SK-N-SH (cell line): ENCODE measurements around the gene C17orf67. TPM values are rescaled to one million over a fixed set of nuclear protein-coding genes. Genes with fewer than 3 reads are reported as not detected.

Experiments used
- CTCF ChIA-PET: fragments of 300-600, 350-600 bp; formaldehyde crosslinking; extraction: SDS; loops from one replicate; lab custom pipeline; 2021; lab: Yijun Ruan, JAX
- POLR2A ChIA-PET: fragments of 350-600 bp; sonication (Branson Sonifier 250); formaldehyde crosslinking; extraction: SDS; loops from one replicate; lab custom pipeline; 2020; ENCODE audit warnings: antibody characterized with exemption, inconsistent platforms; lab: Yijun Ruan, JAX
- DNase-seq: peaks from one replicate; pipeline ENCODE4 v3.0.0; 2012
- H2AFZ ChIP-seq: fragments of 200-600 bp; sonication (generic); 2 replicates; pipeline ENCODE4 v1.8.1; 2016; ENCODE audit warnings: antibody characterized with exemption, mild to moderate bottlenecking, low read depth
- H3F3A ChIP-seq: fragments of 200-600 bp; sonication (generic); replicated peaks from 2 replicates; pipeline ENCODE3; 2016; ENCODE audit warnings: antibody characterized with exemption, mild to moderate bottlenecking; ENCODE audit not compliant: insufficient read depth
- H3K27ac ChIP-seq, 2 experiments: fragments of 200-500 bp in 1 of 2; fragments of 200-600 bp in 1 of 2; sonication (Bioruptor generic) in 1 of 2; sonication (generic), shearing (Covaris generic) in 1 of 2; 2 replicates each; pipeline versions ENCODE4 v1.5.1 to v1.6.1; 2014 to 2016; ENCODE audit warnings: low read depth in 2 of 2, inconsistent platforms in 1 of 2, low read length in 1 of 2, mild to moderate bottlenecking in 1 of 2, mixed read lengths in 1 of 2
- H3K27me3 ChIP-seq: fragments of 200-600 bp; sonication (generic), shearing (Covaris generic); 2 replicates; pipeline ENCODE4 v1.6.1; 2016; ENCODE audit warnings: mixed run types; ENCODE audit not compliant: insufficient read depth
- H3K36me3 ChIP-seq, 2 experiments: fragments of 200-500 bp in 1 of 2; fragments of 200-600 bp in 1 of 2; sonication (Bioruptor generic) in 1 of 2; sonication (generic) in 1 of 2; replicated peaks in 1 of 2; 2 replicates each; pipeline versions ENCODE3 to v1.5.1; 2014 to 2016; ENCODE audit warnings: low read length in 1 of 2, mild to moderate bottlenecking in 1 of 2; ENCODE audit not compliant: insufficient read depth in 2 of 2, control insufficient read depth in 1 of 2
- H3K4me1 ChIP-seq, 2 experiments: fragments of 200-500 bp in 1 of 2; fragments of 200-600 bp in 1 of 2; sonication (Bioruptor generic) in 1 of 2; sonication (generic), shearing (Covaris generic) in 1 of 2; 2 replicates each; pipeline versions ENCODE4 v1.5.1 to v1.6.1; 2014 to 2016; ENCODE audit warnings: low read depth in 1 of 2, low read length in 1 of 2, mixed run types in 1 of 2; ENCODE audit not compliant: insufficient read depth in 2 of 2, control insufficient read depth in 1 of 2
- H3K4me2 ChIP-seq: fragments of 200-600 bp; sonication (generic), shearing (Covaris generic); 2 replicates; pipeline ENCODE4 v1.6.1; 2017; ENCODE audit warnings: mixed run types
- H3K4me3 ChIP-seq, 2 experiments: fragments of 200-500 bp in 1 of 2; fragments of 200-600 bp in 1 of 2; sonication (Bioruptor generic) in 1 of 2; sonication (generic), shearing (Covaris generic) in 1 of 2; 2 replicates each; pipeline versions ENCODE4 v1.5.1 to v1.8.1; 2014 to 2016; ENCODE audit warnings: low read depth in 2 of 2, inconsistent platforms in 1 of 2, low read length in 1 of 2, mild to moderate bottlenecking in 1 of 2, mixed read lengths in 1 of 2, moderate library complexity in 1 of 2
- H3K79me2 ChIP-seq: fragments of 200-600 bp; sonication (generic); 2 replicates; pipeline ENCODE4 v1.8.1; 2017; ENCODE audit warnings: mild to moderate bottlenecking; ENCODE audit not compliant: insufficient read depth
- H3K9ac ChIP-seq: fragments of 200-600 bp; sonication (generic); 2 replicates; pipeline ENCODE4 v1.6.1; 2017; ENCODE audit warnings: mixed run types
- H3K9me2 ChIP-seq: fragments of 200-600 bp; sonication (generic); 2 replicates; pipeline ENCODE4 v1.6.1; 2017; ENCODE audit warnings: mixed run types
- H3K9me3 ChIP-seq: fragments of 200-600 bp; sonication (generic); 2 replicates; pipeline ENCODE4 v1.6.1; 2017; ENCODE audit warnings: mixed run types, mild to moderate bottlenecking, moderate library complexity
- H4K20me1 ChIP-seq: fragments of 200-600 bp; sonication (generic); 2 replicates; pipeline ENCODE4 v1.6.1; 2017; ENCODE audit warnings: mild to moderate bottlenecking, mixed run types; ENCODE audit not compliant: insufficient read depth
- ELF1 ChIP-seq: IDR thresholded peaks from 2 replicates; pipeline ENCODE4 v1.4.0; 2012
- EZH2phosphoT487 ChIP-seq: fragments of 200-600 bp; sonication (generic); IDR thresholded peaks from 2 replicates; pipeline ENCODE4 v1.6.1; 2017; ENCODE audit warnings: low read depth, mixed run types, mild to moderate bottlenecking, antibody characterized with exemption, moderate library complexity, borderline replicate concordance
- FOXJ3 ChIP-seq: sonication (generic); formaldehyde crosslinking; IDR thresholded peaks from 2 replicates; pipeline ENCODE4 v1.5.1; 2020; ENCODE audit warnings: mild to moderate bottlenecking, missing genetic modification reagents
- FOXM1 ChIP-seq: IDR thresholded peaks from 2 replicates; pipeline ENCODE4 v1.4.0; 2012; ENCODE audit warnings: low read depth, mild to moderate bottlenecking
- GABPA ChIP-seq: IDR thresholded peaks from 2 replicates; pipeline ENCODE4 v1.4.0; 2012; ENCODE audit warnings: low read depth, mild to moderate bottlenecking
- MAX ChIP-seq: IDR thresholded peaks from 2 replicates; pipeline ENCODE4 v1.4.0; 2012; ENCODE audit warnings: low read depth
- MEF2A ChIP-seq: IDR thresholded peaks from 2 replicates; pipeline ENCODE4 v1.4.0; 2012; ENCODE audit warnings: low read depth, borderline replicate concordance
- NFIC ChIP-seq: IDR thresholded peaks from 2 replicates; pipeline ENCODE4 v1.4.0; 2012; ENCODE audit warnings: borderline replicate concordance
- POLR2AphosphoS5 ChIP-seq: IDR thresholded peaks from 2 replicates; pipeline ENCODE4 v1.6.1; 2012; ENCODE audit warnings: low read depth, low read length
- RCOR1 ChIP-seq: fragments of 150-350 bp; IDR thresholded peaks from 2 replicates; pipeline ENCODE4 v1.6.1; 2017; ENCODE audit warnings: antibody characterized with exemption, low read length
- RXRA ChIP-seq: IDR thresholded peaks from 2 replicates; pipeline ENCODE4 v1.4.0; 2012; ENCODE audit warnings: low read depth, mild to moderate bottlenecking, borderline replicate concordance
- SIN3A ChIP-seq: IDR thresholded peaks from 2 replicates; pipeline ENCODE4 v1.6.1; 2012; ENCODE audit warnings: low read depth, mild to moderate bottlenecking, low read length, moderate library complexity, borderline replicate concordance
- SMC3 ChIP-seq: IDR thresholded peaks from 2 replicates; pipeline ENCODE4 v1.6.1; 2012; ENCODE audit warnings: low read depth, low read length, improper control_type of control experiment
- USF2 ChIP-seq: fragments of 150-350 bp; IDR thresholded peaks from 2 replicates; pipeline ENCODE4 v1.6.1; 2017; ENCODE audit warnings: antibody characterized with exemption, low read length, low read depth, borderline replicate concordance
- YY1 ChIP-seq: IDR thresholded peaks from 2 replicates; pipeline ENCODE4 v1.4.0; 2012; ENCODE audit warnings: low read depth, mild to moderate bottlenecking
- WGBS: methylation state at CpG from one replicate; pipeline ENCODE4 v1.1.6; 2017; ENCODE audit warnings: low lambda C conversion rate; 5-methylcytosine and 5-hydroxymethylcytosine counted together
- polyA plus RNA-seq, 3 experiments: library from polyadenylated mRNA; depleted of rRNA; stranded (reverse); fragments of >200 nt; gene quantifications; 2 replicates each; pipeline ENCODE4 v1.2.3, GENCODE V29; 2012
- TF ChIP-seq, protein P1 (sequence below): IDR thresholded peaks from 2 replicates; pipeline ENCODE4 v1.6.1; 2012; ENCODE audit warnings: mild to moderate bottlenecking, low read depth, low read length, moderate library complexity

C17orf67 gene
- polyA plus RNA-seq, 1 of the 3 experiments (the other 2 are of a cell fraction) = 1.7 TPM

GRCh38 chr17:56765449-56765848 is 68.3 kb downstream of the C17orf67 start:
- WGBS = 66% methylated on average over 4 of the region's 4 CpGs

GRCh38 chr17:56762988-56763387 is 70.7 kb downstream of the C17orf67 start:
- WGBS = 46% methylated on average over 1 of the region's 1 CpG

More at GRCh38 chr17:56765449-56765848, 68.3 kb downstream of the C17orf67 start:
- ChIA-PET POLR2A (no interaction called here), CTCF (interaction anchor here (1.3 to 5.2 kb wide), 4 partner anchors 10 to 175 kb away, joined by 3 to 63 read pairs (median 11); no protein-coding TSS in a partner anchor)
- H3K9me3 ChIP-seq = no peaks in the 10 kb centered on the region
- no peaks in the 10 kb centered on the region; the same call in 1 of the 2 replicates for H3K27me3 ChIP-seq
- no peaks in the 10 kb centered on the region for H3F3A ChIP-seq
- no peaks in the 10 kb centered on the region for H4K20me1 ChIP-seq
- H3K4me3 ChIP-seq = no peak overlapping the region
- DNase-seq = no peak
- H3K9ac ChIP-seq = no peak overlapping the region
- no peak overlapping the region for H3K4me2 ChIP-seq
- H3K4me1 ChIP-seq = no peaks in the 10 kb centered on the region
- no peak overlapping the region for H3K27ac ChIP-seq
- H3K36me3 ChIP-seq = no peaks in the 10 kb centered on the region
- no peaks in the 10 kb centered on the region for H3K9me2 ChIP-seq
- no peaks in the 10 kb centered on the region for H3K79me2 ChIP-seq
- H2AFZ ChIP-seq = no peak overlapping the region
- TF ChIP-seq FOXM1 (no peak), GABPA (no peak), YY1 (no peak), RCOR1 (no peak), MEF2A (no peak), ELF1 (no peak), RXRA (no peak), SMC3 (no peak), POLR2AphosphoS5 (no peak), SIN3A (no peak), MAX (no peak)
- TF ChIP-seq, protein P1, sequence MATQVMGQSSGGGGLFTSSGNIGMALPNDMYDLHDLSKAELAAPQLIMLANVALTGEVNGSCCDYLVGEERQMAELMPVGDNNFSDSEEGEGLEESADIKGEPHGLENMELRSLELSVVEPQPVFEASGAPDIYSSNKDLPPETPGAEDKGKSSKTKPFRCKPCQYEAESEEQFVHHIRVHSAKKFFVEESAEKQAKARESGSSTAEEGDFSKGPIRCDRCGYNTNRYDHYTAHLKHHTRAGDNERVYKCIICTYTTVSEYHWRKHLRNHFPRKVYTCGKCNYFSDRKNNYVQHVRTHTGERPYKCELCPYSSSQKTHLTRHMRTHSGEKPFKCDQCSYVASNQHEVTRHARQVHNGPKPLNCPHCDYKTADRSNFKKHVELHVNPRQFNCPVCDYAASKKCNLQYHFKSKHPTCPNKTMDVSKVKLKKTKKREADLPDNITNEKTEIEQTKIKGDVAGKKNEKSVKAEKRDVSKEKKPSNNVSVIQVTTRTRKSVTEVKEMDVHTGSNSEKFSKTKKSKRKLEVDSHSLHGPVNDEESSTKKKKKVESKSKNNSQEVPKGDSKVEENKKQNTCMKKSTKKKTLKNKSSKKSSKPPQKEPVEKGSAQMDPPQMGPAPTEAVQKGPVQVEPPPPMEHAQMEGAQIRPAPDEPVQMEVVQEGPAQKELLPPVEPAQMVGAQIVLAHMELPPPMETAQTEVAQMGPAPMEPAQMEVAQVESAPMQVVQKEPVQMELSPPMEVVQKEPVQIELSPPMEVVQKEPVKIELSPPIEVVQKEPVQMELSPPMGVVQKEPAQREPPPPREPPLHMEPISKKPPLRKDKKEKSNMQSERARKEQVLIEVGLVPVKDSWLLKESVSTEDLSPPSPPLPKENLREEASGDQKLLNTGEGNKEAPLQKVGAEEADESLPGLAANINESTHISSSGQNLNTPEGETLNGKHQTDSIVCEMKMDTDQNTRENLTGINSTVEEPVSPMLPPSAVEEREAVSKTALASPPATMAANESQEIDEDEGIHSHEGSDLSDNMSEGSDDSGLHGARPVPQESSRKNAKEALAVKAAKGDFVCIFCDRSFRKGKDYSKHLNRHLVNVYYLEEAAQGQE = no peak

More at GRCh38 chr17:56762988-56763387, 70.7 kb downstream of the C17orf67 start:
- Histone ChIP-seq H3K4me3 (no peak overlapping the region), H3K27me3 (no peaks in the 10 kb centered on the region; the same call in 1 of the 2 replicates), H4K20me1 (no peaks in the 10 kb centered on the region), H2AFZ (peak overlapping the region; percentile 59; the same call in 1 of the 2 replicates), H3K36me3 (no peaks in the 10 kb centered on the region), H3K9me3 (no peaks in the 10 kb centered on the region), H3K79me2 (no peaks in the 10 kb centered on the region), H3K9ac (no peak overlapping the region), H3K27ac (no peak overlapping the region), H3F3A (no peaks in the 10 kb centered on the region), H3K9me2 (no peaks in the 10 kb centered on the region), H3K4me2 (no peak overlapping the region), H3K4me1 (no peaks in the 10 kb centered on the region)
- TF ChIP-seq USF2 = no peak
- TF ChIP-seq, protein P1 = no peak
- TF ChIP-seq FOXJ3 = no peak
- TF ChIP-seq EZH2phosphoT487 = no peak
- no peak for TF ChIP-seq NFIC
- POLR2A ChIA-PET = no interaction called here
- DNase-seq = no peak
- CTCF ChIA-PET = interaction anchor here (3.3 to 5.2 kb wide), 2 partner anchors 18 to 47 kb away, joined by 19 to 63 read pairs; no protein-coding TSS in a partner anchor
